GM10266 (cell line): ENCODE measurements around the gene USP37.

Experiments used
- DNase-seq: peaks from one replicate; pipeline ENCODE4 v3.0.0; 2012; ENCODE audit errors: extremely low spot score
- CTCF ChIP-seq: IDR thresholded peaks from 2 replicates; pipeline ENCODE4 v1.5.1; 2012; ENCODE audit warnings: mild to moderate bottlenecking, low read depth; ENCODE audit not compliant: control insufficient read depth, insufficient read depth; ENCODE audit errors: missing control alignments

USP37 gene

GRCh38 chr2:218582076-218582475 is 13.9 kb upstream of the USP37 start:
- DNase-seq, result peak; percentile 24
- no peak for TF ChIP-seq CTCF

GRCh38 chr2:218578272-218578877 is 10.2 kb upstream of the USP37 start:
- no peak for DNase-seq
- no peak for TF ChIP-seq CTCF

GRCh38 chr2:218577482-218578220 is 9.5 kb upstream of the USP37 start:
- TF ChIP-seq CTCF, result no peak
- DNase-seq, result no peak

- TF ChIP-seq CTCF, result no peak
Measured at GRCh38 chr2:218576854-218577253, 8.7 kb upstream of the USP37 start.

GRCh38 chr2:218570850-218571249 is 2.7 kb upstream of the USP37 start:
- TF ChIP-seq CTCF, result no peak
- no peak for DNase-seq

More at GRCh38 chr2:218576854-218577253, 8.7 kb upstream of the USP37 start:
- no peak for DNase-seq

- DNase-seq, result no peak
- TF ChIP-seq CTCF, result no peak
Measured at GRCh38 chr2:218569661-218570500, 1.7 kb upstream of the USP37 start.
